Stimulated activated CD4-positive, alpha-beta T cell treated with anti-CD3 and anti-CD28 coated beads, TNF-alpha, amount 100 ng/mL, for 48 hours (primary cell): ENCODE results near the gene SERPINA1.
"Not testable (repeated sequence)": the region's sequence is repeated elsewhere in the genome, so short reads cannot be mapped to it uniquely, and the experiment has no call there.

Experiments
- DNase-seq, 3 donors: peaks; one replicate each; pipeline ENCODE4 v3.0.0-alpha.2; 2020; ENCODE audit warnings: low read depth in 3 of 3

SERPINA1 gene

DNA sequence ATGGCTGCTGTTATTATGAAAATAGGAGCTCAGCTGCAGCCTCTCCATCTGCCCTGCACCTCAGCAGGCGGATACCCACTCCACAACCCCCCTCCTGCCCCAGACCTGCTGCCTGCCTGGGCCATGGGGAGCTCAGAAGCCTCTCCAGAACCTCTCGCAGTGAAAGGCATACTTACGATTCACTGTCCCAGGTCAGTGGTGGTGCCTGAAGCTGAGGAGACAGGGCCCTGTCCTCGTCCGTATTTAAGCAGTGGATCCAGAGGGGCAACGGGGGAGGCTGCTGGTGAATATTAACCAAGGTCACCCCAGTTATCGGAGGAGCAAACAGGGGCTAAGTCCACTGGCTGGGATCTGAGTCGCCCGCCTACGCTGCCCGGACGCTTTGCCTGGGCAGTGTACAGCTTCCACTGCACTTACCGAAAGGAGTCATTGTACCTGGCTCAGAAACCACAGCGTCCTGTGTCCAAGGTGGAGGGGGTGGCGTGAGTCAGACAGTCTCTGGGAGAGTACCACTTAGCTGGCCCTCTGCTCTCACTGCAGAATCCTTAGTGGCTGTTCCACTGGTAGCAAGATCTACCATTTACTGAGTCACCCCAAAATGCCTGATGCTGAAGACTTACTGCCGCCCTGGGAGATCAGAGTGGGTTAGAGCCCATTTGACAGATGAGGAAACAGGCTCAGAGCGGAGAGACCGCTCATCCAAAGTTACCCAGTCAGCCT lies at the start of gene SERPINA1:
TSS of gene SERPINA1 (minus strand) at position 219 of the 720 bp plus-strand sequence. CDS start 5,365 bp downstream, outside the sequence.
- DNase-seq, result no peak

GRCh38 chr14:94428610-94429009 lies 40.2 kb upstream of the SERPINA1 start:
- DNase-seq, result no peak

DNA sequence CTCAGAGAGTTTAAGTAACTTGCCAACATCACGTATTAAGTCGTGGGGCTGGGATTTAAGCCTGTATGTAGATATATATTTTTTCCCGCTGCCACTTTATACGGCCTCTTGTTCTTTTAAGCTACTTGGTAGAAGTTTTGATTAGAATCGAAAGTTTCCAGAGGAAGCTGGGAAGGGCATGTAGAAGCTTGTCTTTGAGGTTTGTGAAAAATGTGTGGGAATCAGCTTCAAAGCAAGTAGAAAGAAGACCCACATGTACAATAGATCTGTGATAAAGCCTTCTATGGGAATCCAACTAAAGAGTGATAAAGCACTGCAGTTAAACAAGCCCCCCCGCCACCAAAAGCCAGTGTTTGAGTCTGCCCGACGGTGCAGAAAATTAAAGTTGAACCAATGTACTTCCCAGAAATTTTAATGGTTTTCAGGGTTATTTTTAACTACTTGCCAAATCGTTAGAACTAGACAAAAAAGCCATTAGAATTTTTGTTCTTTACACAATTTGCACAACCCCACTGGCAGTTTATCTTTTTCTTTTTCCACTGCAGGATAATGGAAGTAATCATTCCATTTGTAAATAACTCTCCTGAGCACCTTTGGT lies 38.7 kb upstream of the SERPINA1 start:
- no peak for DNase-seq

- no peak for DNase-seq
Observed at GRCh38 chr14:94426526-94426925, 38.1 kb upstream of the SERPINA1 start.

DNA sequence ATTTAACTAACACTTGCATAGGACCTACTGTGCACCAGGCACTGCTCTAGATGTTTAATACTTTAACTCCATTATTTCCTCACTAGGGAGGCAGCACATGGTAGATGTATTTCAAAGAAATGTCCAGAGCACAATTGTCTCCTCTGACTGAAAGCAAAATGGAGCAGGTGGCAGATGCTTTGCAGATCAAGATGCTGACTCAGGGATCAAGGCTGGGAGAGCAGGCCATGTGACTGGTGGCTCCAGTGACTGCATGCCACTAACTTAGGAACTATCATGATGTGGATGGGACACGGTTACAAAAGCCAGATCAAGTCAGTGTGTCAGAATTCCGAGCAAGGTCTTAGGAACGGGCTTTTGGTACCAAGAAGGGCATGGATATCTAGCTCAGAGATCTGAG lies 36.0 kb upstream of the SERPINA1 start:
- no peak for DNase-seq

GRCh38 chr14:94423453-94424056 lies 35.2 kb upstream of the SERPINA1 start:
- peak; percentile 24 to 38 (median 33) for DNase-seq

DNA sequence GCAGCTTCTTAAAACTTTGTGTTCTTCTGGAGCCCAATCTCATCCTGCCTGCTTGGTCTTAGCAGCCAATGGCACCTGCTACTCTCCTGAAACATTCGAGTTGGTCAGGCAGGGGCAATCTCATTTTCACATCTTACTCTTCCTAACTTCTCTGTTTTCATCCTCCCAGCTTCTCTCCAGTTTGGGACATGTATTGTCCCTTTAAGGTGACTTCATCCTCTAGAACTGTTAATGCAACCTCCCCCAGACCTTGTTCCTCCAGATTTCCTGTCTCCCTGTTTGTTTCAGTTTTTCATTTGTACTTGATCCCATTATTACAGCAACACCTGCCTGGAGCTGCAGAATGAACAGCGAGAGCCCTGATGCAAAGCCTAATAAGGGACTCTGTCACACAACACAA lies 32.9 kb upstream of the SERPINA1 start:
- no peak for DNase-seq

GRCh38 chr14:94417497-94418205 lies 29.2 kb upstream of the SERPINA1 start:
- not testable (repeated sequence) for DNase-seq

- no peak for DNase-seq
Observed at GRCh38 chr14:94412671-94413638, 24.6 kb upstream of the SERPINA1 start.

DNA sequence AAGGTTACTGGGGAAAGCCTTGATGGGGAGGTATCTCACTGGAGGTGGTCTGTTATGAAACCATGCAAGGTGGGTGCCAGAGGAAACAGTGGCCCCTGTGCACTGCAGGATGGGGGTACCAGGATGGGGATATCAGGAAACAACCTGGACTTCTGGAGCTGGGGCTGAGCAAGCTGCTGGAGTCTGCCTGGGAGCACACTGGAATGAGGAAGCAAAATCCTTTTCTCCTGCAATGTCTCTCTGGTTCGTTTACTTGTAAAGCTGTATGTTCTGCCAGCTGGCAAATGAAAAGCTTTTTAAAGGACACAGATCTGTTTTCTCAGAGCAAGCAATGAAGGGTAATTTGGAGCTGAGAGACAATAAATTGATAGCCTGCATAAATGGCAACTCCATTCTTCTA lies 23.2 kb upstream of the SERPINA1 start:
- no peak for DNase-seq

DNA sequence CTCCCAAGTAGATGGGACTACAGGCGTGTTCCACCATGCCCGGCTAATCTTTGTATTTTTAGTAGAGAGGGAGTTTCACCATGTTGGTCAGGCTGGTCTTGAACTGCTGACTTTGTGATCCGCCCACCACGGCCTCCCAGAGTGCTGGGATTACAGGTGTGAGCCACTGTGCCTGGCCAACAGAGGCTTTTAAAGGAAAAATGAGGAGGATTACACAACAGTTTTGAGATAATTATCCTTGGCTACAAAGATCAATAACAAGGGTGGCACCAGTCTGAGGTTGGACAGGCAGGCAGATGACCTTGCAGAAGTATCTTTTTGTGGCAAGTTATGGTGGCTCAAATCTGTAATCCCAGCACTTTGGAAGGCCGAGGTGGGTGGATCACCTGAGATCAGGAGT lies 21.0 kb upstream of the SERPINA1 start:
- not testable (repeated sequence) for DNase-seq

DNA sequence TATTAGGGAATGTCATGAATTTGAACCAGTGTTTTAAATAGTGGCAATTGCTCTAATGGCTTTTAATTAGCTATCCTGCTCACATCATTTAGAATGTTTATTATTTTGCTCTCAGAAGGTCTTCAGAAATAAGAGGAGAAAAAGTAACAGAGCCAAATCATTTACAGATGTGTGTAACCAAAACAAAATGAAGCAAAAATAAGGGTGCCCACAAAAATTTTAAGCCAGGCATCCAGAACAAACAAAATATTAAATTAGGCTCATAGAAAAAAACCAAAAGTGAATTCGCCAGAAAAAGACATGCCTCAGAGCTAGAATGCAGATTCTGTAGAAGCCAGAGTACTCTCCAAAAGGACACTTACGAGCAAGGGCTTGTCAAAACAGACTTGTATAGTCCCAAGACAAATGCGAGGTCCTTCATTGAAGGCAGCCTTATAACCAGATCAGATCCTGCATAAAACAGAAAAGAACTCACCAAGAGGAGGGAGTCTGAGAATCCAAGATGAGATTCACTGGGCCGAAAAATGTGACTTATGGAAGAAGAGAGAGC lies 20.2 kb upstream of the SERPINA1 start:
- no peak for DNase-seq

GRCh38 chr14:94407906-94408305 lies 19.5 kb upstream of the SERPINA1 start:
- no peak for DNase-seq

DNA sequence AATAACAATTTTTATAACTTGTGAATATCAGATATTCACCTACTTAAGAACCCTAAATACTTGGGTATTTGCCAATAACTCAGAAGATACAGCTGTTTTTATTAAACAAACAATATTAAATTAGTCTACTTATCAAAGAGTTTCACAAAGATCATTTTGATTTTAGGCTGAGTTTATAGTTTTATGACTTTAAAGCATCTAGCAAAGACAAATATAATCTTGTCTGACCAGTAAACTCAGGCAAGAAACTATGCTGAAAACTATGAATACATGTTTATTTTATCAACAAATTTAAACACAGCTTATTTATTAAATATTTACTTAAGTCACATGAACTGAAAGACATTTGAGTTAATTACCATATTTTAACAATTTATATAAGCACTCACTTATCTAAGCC lies 18.5 kb upstream of the SERPINA1 start:
- no peak for DNase-seq

GRCh38 chr14:94405486-94405885 lies 17.1 kb upstream of the SERPINA1 start:
- no peak for DNase-seq

DNA sequence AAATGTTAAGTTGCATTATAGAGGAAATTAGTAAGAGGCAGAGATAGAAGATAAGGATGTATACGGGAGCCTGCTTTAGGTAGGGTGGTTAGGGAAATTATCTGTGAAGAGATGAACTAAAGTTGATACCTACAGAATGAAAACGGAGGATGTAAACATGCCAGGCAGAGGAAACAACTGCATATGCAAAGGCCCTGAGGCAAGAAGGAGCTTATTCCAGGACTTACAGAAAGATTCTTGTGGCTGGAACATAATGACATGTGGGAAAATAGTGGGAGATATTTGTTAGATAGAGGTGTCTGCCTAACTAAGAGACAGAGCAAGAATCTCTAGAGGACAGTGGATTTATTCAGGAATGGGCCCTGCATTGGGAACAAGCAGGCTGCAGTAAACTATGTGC lies 16.2 kb upstream of the SERPINA1 start:
- no peak for DNase-seq

DNA sequence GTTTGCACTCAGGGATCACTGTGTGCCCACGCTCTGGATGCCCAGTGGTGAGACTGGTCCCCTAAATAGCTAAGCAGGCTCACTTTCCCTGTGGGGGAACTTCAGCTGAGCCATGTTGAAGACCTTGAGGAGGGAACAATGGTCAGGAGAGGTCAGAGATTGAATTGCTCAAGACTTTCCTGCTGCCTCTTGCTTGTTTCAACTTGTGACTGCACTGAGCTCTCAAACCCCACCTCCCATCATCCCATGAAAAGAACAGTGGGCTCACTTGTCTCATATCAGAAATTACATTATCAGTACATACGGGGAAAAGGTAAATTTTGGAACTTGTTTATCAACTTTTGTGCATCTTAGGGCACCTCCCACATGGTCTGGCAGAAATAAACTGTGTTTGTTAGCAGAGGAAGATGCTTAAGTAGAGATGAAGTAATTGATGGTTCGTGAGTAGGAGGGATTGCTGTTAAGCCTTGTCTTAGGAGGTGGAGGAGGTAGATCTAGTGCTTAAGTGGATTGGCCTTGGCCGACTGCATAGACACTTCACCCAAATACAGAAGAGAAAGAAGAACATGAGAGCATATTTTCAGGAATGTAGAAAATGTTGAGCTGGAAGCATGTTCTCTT lies 15.0 kb upstream of the SERPINA1 start:
- DNase-seq, result no peak

GRCh38 chr14:94401083-94401482 lies 12.7 kb upstream of the SERPINA1 start:
- DNase-seq, result no peak

GRCh38 chr14:94400422-94400841 lies 12.0 kb upstream of the SERPINA1 start:
- DNase-seq, result no peak

GRCh38 chr14:94398536-94398935 lies 10.1 kb upstream of the SERPINA1 start:
- DNase-seq, result no peak

DNA sequence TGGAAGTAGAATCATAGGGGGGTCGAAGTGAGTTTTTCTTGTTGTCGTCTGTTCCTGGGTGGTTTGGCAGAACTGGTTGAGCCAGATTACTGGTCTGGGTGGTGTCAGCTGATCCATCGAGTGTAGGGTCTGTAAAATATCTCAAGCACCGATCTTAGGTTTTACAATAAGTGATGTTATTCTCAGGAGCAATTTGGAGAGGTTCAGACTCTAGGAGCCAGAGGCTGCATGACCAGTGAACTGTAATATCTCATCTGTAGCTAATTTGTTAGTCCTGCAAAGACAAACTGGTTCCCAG lies 9.7 kb upstream of the SERPINA1 start:
- DNase-seq, result no peak
